Central memory CD4-positive, alpha-beta T cell (primary cell): ENCODE results near the gene LRRC4B.

ENCODE experiments used
- DNase-seq: peaks from one replicate; pipeline ENCODE4 v3.0.0; 2022

Gene LRRC4B

DNA sequence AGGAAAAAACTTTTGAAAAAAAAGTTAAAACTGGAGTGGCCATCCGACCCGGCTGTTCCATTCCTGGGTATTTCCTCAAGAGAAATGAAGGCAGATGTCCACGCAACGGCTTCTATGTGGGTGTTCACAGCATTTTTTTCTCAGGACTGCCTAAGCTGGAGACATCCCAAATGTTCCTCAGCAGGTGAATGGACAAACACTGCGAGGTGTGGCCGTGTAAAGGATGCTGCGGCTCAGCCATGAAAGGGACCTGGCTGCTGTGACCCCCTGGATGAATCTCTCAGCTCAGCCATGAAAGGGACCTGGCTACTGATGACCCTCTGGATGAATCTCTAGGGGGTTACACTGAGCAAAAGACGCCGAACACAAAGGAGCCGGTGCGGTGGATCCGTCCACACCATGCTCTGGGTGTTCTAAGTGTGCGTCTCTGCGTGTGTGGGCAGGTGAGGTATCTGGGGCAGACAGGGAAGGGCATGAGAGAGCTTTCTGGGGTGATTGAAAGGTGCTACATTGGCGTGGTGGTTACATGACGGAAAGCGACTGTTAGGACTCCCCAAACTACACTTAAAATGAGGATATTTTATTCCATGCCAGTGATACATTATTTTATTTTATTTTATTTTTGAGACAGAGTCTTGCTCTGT is 47.3 kb downstream of the LRRC4B start:
- no peak for DNase-seq

DNA sequence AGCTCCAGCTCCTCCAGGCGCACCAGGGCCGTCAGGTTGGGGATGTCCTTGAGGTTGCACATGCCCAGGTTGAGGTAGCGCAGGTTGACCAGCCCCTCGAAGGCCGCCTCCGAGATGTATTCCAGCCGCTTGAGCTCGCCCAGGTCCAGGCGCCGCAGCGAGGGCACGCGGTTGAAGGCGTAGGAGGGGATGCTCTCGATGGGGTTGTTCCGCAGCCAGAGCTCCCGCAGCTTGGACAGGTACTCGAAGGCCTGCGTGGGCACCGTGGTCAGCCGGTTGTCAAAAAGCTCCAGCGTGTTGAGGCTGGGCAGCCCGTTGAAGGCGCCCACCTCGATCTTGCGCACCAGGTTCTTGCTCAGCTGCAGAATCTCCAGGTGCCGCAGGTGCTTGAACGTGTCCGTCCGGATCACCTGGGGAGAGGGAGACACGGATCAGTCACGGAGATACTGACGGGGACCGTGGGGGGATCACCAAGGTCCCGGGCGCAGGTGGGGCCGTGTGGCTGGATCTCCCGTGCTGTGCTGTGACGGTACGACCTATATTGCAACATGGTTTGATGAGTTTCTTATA is 49.1 kb downstream of the LRRC4B start:
- DNase-seq = no peak

GRCh38 chr19:50518091-50519005 is 49.9 kb downstream of the LRRC4B start:
- DNase-seq = no peak

GRCh38 chr19:50517704-50518075 is 50.5 kb downstream of the LRRC4B start:
- no peak for DNase-seq

DNA sequence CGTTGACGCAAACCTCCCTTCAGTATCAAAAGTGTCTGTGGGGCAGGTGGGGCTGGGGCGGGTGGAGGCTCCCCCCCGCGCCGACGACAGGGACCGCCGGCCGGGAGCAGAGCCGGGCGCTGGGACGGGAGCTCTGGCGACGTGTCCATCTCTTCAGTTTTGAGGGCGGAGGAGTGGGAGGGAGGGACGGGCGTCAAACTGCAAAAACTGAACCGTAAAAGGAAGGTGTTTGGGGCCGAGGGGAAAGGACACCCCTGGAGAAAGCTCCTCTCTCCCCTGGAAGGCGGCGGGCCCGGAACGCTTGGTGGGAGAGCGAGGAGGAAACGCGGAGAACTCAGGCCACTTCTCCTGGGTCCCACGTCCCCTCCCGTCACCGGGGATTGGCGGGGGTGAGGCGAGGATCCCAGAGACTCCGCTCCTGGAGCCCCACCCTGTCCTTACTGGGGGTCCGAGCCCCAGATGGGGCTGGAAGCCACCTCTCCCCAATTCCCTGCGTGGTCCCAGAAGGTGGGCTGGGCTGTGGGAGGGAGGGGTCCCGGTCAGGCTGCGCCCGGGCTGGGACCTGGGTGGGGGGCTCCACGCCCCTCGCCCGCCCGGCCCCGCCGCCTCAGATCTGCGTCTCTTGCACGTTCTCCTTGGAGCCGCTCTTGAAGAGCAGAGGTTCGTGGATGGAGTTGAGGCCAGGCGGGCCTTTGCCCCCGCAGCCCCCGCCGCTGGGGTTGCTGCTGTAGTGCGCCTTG is 51.1 kb downstream of the LRRC4B start:
- DNase-seq = no peak

DNA sequence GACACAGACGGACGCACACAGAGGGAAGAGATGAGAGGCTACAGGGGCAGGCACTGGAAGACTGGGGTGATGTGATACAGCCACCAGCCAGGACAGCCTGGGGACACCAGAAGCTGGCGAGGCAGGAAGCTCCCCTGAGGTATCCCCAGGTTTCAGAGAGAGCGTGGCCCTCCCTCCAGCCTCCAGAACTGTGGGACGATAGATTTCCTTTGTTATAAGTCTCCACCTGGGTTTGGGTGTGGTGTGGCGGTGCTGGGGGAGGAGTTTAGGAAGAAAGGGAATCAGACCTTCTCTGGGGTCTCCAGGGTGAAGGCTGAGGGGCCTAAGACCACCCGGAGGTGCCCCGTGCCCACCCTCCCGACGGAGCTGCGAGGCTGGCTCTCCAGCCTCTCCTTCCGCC is 51.8 kb downstream of the LRRC4B start:
- no peak for DNase-seq

GRCh38 chr19:50515168-50515561 is 53.1 kb downstream of the LRRC4B start:
- no peak for DNase-seq

GRCh38 chr19:50514346-50515167 is 53.7 kb downstream of the LRRC4B start:
- no peak for DNase-seq

DNA sequence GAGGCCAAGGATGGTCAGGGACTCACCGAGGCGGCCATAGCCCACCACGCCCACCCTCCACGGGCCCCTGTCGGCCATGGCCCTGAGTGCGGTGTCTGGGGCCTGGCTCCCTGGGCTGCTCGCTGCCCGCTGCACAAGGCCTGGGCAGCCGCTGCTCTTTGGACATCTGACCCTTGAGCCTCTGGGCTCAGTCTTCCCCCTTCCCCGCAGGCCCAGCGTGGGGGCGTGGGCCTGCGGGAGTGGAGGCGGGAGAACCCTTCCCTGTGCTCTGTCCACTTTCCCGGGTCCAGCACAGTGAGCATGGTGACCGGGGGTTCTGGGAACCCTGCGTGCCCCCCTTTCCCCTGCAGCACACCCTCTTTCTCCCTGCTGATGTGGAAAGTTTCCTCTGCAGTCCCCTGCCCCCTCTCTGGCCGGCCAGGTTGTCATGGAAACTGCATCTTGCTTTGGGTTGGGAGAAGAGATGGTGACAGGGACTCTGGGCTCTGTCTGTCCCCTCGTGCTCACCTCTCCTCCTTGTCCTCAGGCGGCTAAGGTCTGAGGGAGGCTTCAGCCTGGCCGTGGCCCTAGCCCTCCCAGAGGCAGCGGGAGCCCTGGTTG is 54.4 kb downstream of the LRRC4B start, which contains the start of gene ASPDH:
TSS of gene ASPDH (minus strand) at position 168 of the 600 bp plus-strand sequence. CDS start at position 78, 90 bp downstream.
- DNase-seq = no peak

- no peak for DNase-seq
These were observed 55.1 kb downstream of the LRRC4B start for GRCh38 chr19:50512999-50513745.

GRCh38 chr19:50512112-50512998 is 55.9 kb downstream of the LRRC4B start:
- DNase-seq = no peak

- DNase-seq = peak; percentile 98
These were observed 57.0 kb downstream of the LRRC4B start, which contains the start of gene JOSD2 for GRCh38 chr19:50511069-50511822. TSS of gene JOSD2 (minus strand) at chr19:50511191. CDS start at chr19:50510431, 760 bp downstream.

DNA sequence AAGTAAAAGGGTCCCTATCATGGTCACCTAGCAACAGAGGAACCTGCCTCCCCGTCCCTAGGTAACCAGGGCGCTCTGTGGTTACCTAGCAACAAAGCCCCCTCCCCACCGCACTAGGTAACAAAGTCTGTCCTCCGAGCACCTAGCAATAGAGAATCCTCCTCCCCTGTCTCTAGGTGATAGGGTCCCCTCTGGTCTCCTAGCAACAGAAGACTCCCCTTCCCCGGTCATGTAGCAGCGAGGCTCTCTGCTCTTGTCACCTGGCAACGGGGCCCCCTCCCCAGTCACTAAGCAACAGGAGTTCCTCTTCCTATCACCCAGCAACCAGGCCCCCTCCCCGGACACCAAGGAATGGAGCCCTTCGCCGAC is 57.6 kb downstream of the LRRC4B start:
- no peak for DNase-seq

DNA sequence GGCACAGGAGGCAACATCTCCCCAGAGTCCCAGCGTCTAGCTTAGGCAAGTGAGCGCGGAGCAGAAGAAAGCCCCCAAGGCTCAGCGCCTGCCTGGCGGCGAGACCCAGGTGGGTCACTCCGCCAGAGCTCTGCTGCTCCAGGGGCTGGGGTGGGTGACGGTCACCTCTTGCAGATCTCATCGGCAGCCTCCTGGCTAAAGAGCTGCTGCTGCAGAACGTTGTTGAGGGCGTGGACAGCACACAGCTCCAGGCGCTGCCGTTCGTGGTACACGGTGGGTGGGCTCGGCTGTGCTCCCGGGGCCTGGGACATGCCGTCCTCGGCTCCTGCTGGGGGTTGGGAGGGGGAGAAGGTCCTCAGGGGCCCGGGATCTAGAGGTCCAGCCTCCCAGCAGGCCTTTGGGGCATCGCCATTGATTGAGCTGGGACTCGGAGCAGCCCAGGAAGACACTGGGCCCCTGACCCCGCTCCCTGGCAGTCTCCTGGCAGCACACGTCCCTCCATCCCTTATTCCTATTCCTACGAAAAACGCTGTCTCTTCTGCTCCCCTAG is 58.0 kb downstream of the LRRC4B start:
- DNase-seq = no peak

- no peak for DNase-seq
These were observed 58.9 kb downstream of the LRRC4B start for GRCh38 chr19:50509366-50509765.

GRCh38 chr19:50508843-50509190 is 59.4 kb downstream of the LRRC4B start:
- no peak for DNase-seq

GRCh38 chr19:50507376-50507775 is 60.9 kb downstream of the LRRC4B start:
- no peak for DNase-seq

DNA sequence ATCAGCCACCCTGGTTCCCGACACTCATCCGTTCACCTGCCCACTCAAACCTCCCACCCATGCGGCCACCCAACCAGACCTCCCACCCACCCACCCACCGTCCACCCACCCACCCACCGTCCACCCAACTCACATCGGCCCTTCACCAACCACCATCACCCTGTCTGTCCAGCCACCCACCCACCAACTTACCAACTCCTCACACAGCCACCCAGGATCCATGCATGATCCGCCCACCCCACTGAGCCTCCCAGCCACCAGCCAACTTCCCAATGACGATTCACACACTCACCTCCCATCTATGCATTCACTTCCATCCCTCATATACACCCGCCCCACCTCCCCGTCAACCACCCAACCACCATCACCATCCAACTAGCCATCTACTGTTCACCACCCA is 61.5 kb downstream of the LRRC4B start:
- no peak for DNase-seq
